GM21367 (cell line): ENCODE measurements around the gene SNX14.
"Not testable (repeated sequence)": the region's sequence is repeated elsewhere in the genome, so short reads cannot be mapped to it uniquely, and the experiment has no call there.

ENCODE experiments used
- ATAC-seq: cut with Tn5 transposase; IDR thresholded peaks from one replicate; pipeline ENCODE4 v1.9.1; 2021; ENCODE audit not compliant: unreplicated experiment

The SNX14 gene, protein sequence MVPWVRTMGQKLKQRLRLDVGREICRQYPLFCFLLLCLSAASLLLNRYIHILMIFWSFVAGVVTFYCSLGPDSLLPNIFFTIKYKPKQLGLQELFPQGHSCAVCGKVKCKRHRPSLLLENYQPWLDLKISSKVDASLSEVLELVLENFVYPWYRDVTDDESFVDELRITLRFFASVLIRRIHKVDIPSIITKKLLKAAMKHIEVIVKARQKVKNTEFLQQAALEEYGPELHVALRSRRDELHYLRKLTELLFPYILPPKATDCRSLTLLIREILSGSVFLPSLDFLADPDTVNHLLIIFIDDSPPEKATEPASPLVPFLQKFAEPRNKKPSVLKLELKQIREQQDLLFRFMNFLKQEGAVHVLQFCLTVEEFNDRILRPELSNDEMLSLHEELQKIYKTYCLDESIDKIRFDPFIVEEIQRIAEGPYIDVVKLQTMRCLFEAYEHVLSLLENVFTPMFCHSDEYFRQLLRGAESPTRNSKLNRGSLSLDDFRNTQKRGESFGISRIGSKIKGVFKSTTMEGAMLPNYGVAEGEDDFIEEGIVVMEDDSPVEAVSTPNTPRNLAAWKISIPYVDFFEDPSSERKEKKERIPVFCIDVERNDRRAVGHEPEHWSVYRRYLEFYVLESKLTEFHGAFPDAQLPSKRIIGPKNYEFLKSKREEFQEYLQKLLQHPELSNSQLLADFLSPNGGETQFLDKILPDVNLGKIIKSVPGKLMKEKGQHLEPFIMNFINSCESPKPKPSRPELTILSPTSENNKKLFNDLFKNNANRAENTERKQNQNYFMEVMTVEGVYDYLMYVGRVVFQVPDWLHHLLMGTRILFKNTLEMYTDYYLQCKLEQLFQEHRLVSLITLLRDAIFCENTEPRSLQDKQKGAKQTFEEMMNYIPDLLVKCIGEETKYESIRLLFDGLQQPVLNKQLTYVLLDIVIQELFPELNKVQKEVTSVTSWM

DNA sequence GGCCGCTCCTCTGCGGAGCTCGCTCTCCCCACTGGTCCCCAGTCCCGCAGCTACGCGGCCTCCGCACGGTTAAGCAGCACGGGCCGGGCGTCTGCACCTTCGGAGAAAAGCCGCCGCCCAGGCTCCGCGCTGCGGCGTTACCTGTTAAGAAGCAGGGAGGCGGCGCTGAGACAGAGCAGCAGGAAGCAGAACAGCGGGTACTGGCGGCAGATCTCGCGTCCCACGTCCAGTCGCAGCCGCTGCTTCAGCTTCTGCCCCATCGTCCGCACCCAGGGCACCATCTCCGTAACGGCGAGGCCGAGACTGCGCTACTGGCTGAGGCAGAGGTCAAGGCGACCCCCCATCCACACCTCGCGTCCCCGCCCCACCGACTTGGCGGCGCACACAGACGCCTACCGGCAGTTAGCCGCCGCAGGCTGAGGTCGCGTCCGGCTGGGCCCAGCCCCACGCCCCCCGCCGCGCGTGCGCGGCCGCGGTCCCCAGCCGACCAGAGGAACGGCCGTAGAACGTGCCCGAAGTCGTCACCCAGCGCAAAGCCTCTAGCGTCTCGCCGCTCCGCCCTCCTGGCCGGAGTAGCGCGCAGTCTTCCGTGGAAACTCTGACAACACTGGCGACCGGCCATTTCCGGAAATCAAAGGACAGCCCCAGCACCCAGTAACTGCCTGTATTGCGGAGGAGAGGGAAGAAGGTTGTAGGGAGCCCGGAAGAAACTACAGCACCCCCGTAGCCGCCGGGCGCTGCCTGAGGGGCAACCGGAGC, at the start of gene SNX14:
Gene SNX14, minus strand, starts transcription at position 421 of the 759 bp plus-strand sequence. Its CDS starts 140 bp downstream, at position 281.
- peak; percentile 90 for ATAC-seq

DNA sequence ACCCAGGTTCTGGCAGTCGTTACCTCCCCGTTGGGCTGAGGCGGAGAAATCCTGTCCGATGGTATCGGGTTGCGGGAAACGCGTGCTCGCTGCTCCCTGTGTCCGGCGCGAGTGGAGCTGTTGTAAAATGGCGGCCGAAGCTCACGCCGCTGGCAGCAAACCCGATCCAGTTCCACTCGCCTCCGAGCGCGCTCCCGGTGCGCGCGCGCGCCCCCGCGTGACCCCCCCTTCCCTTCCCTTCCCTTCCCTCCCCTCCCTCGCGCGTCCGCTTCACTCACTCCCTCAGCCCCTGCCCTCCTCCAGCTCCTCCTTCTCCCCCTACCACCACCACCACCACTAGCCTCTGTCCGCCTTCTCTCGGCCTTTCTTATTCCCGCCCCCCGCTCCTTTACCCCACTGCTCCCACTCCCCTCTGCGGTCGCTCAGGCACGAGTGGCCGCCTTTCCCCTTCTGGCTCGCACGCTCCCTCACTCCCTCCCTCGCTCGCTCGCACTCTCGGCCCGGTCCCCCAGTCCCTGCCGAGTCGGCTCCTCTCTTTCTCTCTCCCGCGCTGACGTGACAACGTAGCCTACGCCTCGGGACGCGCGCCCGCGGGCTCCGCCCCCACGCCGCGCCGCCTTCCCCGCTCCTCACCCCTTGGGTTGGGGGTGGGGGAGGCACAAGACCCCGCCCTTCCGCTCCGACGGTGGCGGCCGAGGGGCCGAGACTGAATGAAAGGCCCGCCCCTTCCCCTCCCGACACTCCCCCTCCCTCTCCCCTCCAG, 49.3 kb upstream of the SNX14 start, which contains the start of gene SYNCRIP:
Gene SYNCRIP, minus strand, starts transcription at position 113 of the 763 bp plus-strand sequence. CDS start 1,447 bp downstream, outside the sequence.
- peak; percentile 75 for ATAC-seq

DNA sequence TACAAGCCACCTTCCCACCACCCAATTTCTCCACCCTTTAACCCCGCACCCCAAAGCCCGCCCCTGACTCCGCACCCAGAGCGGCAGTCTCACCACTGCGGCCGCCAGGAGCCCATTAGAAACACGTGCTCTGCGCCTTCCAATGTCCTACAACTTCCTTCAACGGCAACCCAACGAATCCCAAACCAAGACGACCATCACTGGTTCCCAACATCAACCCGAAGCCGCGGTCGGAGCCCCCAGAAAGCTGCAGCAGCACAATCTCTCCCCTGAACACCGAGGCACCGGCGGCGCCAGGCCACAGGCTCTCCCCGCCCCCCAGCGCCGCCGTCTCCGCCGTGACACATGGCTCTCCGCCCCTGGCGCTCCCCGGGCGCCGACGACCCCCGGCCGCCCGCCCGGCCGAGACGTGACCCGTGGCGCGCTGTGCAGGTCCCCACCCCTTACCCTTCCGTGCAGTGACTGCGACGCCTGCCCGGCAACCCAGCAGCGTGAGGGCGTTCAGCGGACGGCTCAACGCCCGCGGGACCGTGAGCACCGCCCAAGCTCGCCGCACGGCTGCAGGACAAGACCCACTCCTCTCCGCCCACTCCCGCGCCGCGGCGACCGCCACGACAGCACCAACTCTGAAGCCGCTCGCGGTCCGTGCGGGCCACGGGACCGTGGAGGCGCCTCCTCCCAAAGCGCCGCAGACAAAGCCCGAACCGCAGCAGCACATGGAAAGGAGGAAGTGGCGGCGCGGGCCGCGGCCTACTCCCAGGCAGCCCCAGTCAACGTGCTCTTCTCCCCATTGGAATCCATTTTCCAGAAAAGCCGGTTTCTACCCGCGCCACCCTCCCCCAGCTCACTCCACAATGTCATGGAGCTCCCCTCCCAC, 48.5 kb upstream of the SNX14 start:
- no peak for ATAC-seq

DNA sequence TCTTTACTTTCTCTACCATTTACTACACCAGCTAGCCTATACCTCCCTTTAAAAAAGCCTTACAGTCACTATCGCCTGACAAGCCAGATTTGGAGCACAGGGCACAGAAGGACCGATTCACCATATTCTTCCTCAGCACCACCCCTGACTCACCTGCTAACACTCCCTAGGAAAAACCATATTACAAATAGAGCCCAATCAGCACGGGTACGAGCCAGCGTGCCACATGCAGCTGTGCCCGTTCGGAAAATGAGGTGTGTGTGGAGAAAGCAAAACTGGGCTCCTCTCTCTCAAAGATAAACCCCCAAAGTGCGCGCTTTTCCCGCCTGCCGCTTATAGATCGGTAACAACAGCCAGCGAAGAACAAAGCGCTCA, 47.9 kb upstream of the SNX14 start:
- no peak for ATAC-seq

DNA sequence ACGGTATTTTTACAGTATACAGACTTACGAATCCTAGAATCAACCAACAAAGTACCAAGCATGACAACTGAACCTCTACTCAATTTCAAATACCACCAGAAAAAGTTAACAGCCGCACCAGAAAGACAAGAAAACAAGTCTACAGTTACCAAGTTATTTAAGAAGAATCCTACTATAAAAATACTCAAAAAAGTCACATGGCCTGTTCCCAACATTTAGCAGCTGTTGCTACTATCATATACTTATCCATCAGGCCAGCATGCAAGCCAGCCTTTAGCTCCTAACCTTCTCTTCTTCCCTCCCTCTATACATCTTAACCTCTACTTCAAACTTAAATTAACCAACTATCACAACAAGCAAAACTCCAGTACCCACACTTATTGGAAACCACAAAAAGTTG, 47.2 kb upstream of the SNX14 start:
- ATAC-seq: no peak

DNA sequence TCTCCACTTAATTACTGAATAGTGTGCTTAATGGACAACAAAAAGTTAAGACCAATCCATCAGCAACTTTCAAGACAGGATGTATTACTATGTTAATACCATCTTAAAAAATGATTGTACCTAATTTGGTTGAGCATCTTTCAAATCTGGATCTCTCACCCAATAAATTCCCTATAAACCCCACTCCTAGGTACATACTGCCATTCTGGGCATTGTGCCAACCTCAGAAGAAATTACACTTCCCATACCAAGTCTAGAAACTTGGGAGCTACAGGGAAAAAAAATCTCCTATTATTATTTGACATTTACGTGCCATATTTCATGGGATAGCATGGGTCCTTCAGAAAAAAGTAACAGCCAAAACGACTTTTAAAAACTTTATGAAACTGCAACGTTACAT, 43.9 kb upstream of the SNX14 start:
- ATAC-seq: no peak

DNA sequence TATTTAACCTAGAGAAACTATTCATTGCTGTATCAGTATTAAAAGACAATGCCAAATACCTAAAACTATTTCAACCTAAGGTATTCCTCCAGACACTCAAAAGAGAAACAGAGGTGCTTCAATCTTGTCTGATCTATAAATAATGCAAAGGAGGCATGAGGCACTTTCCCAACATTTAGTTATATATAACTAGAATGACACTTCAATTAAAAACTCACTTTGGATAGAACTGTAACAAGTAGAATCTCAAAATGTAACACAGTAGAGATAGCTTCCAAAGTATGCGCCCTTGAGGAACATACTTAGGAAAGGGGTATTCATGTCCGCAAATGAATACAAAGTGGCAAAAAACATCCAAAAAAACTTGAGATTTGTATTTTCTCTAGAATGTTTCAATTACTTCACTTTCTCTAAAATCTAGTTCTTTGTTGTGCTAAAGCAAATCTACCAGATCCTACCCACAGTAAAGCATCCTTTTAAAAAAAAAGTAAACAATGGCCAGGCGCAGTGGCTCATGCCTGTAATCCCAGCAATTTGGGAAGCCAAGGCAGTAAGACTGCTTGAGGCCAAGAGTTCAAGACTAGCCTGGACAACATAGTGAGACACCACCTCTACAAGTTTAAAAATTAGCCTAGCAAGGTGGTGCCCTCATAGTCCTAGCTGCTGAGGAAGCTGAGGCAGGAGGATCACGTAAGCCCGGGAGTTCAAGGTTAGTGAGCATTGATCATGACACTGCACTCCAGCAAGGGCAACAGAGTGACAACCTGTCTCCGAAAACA, 38.7 kb upstream of the SNX14 start:
- ATAC-seq: no peak

DNA sequence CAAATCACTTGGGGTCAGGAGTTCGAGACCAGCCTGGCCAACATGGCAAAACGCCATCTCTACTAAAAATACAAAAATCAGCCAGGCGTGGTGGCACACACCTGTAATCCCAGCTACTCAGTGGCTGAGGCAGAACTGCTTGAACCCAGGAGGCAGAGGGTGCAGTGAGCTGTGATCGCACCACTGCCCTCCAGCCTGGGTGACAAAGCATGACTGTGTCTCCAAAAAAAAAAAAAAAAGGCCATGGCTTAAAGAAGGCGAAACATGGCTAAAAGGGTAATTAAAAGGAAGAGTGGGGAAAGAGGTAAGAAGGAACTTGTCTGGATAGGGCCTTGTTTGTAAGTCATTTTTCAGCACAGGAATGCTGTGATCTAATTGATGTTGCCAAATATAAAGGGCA, 37.5 kb upstream of the SNX14 start:
- not testable (repeated sequence) for ATAC-seq

DNA sequence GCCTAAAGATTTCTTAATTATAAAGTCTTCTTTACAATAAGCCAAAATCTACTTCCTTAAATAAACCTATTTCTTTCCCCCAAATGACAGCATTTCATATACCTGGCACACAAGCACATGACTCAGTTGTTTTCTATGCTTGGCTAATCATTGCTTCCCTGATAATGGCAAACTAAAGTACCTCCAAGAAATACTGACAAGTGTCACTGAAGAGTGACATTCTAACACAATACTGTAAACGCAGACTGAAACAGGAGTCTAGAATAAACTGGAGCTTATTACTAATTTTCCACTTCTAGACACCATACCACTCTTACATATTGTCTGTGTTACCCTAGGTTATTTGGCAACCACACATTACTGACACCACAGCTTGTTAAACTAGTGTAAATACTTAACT, 34.7 kb upstream of the SNX14 start:
- no peak for ATAC-seq

DNA sequence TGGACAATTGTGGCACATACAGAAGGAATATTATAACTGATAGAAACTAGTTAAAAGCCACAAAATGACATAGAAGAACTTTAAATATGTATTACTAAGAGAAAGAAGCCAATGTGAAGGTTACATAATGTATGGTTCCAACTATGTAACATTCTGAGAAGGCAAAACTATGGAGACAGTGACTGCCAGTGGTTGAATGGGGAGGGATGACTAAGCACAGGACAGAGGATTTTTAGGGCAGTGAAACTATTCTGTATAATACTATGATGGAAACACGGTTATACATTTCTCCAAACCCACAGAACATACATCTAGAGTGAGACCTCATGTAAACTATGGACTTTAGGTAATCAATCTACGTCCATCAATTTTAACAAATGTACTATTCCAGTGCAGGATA, 26.6 kb upstream of the SNX14 start:
- no peak for ATAC-seq

DNA sequence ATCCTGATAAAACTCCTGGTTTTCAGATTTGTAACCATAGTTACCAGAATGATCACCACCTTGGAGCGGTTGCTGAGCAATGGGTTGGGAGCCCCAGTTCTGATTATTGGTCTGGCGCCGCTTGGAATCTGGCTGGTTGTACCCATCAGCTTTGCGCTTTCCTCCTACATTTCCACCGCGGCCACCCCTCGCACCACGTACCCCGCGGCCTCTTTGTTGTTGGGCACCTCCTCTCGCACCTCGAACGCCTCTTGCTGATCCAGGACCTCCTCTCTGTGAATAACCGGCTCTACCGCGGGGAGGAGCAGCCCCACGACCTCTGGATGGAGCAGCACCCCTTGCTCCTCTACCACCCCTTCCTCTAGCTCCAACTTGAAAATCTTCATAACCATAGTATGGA, 21.1 kb upstream of the SNX14 start:
- no peak for ATAC-seq

DNA sequence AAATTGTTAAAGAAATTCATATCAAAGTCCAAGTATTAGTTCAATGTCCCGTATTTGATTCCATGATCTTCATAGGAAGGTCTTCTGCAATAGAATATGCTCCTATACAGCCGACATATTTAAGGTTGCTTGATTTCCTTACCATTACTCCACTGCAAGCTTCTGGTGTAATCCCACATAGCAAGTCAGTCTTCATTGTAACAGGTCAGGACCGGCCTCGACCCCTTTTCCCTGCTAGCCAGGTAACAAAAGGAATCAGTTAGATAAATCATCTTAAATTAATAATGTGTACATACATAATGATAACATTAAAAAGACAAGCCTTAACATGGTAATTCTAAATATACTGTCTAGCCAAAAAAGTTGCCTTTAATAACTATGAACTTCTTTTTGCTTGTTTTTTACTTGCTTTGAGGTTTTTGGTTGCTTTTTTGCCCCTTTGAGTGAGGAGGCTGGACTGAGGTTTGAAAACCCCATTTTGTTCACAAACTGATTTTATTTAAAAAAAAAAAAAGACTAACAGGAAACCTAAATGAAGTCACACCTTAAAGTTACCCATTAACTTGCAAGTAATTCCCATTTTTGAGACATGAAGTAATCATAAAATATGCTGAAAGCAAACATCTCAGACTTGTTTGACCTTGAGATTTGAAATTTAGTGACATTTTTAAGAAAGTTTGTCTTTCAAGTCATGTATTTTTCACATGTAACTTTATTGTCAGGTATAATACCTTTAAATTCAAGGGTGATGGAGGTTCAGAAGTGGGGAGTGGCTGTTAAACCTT, 19.2 kb upstream of the SNX14 start:
- no peak for ATAC-seq

DNA sequence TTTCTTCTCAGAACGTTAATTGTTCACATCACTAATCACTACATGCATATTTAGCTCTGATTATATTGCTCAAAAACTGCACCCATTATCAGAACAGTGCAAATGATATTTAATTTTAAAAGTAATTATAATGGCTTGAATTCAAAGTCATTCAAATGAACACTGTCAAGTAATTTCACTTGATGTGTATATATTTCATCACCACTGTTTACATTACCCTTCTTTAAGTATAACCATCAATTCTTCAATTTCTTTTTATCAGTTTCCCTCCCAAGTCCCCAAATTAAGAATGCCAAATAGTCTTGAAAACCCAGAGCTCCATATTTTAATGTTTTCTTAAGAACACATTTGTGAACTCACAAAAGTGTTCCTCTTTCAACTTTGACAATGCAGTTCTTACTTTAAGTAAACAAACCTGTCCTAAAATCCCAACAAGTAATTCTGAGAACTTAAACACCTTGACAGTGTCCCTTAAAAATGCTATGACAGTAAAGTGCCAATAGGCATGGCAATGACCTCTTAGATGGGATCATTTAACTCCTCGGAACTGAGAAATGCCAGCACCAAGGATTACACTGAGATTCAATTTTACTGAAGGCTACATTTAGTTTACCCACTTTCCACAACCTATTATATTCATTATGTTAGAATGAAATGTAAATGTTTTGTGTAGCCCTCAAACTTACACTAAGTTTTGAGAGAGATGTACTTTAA, 16.7 kb upstream of the SNX14 start:
- ATAC-seq: no peak

DNA sequence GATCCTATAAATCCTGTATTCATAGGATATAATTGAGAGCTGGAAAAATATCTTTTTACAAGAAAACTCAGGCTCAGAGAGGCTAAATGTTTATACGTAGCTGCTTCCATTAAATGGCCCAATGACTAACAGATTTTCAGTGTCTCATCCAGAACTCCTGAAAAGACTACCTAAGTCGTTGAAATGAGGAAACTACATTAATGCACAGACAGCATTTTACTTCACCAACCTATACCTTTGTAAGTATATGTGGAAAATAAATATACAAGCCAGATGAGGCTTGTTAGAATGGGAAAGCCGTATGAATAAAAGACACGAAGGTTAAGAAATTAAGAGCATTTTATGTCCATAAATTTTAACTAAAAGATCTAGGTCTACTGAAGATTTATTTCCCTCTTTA, 8.4 kb upstream of the SNX14 start:
- no peak for ATAC-seq

DNA sequence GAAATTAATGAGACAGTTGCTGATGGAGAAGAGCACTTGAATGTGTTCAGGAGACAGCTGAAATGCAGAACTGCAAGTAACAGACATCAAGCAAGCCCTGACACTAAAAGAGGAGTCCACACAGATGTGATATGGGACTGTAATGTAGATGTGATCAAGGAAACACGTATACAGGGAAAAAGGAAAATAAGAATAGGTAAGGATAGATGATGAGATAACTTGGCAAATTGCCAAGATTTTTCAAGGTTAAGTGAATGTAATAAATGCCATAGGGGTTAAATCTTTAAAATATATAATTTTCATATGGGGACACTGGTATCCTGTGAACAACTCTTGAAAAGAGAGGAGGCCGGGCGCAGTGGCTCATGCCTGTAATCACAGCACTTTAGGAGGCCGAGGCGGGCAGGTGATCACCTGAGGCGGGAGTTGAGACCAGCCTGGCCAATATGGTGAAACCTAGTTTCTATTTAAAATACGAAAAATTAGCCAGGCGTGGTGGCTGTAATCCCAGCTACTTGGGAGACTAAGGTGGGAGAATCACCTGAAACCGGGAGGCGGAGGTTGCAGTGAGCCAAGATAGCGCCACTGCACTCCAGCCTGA, 7.2 kb upstream of the SNX14 start:
- no peak for ATAC-seq

DNA sequence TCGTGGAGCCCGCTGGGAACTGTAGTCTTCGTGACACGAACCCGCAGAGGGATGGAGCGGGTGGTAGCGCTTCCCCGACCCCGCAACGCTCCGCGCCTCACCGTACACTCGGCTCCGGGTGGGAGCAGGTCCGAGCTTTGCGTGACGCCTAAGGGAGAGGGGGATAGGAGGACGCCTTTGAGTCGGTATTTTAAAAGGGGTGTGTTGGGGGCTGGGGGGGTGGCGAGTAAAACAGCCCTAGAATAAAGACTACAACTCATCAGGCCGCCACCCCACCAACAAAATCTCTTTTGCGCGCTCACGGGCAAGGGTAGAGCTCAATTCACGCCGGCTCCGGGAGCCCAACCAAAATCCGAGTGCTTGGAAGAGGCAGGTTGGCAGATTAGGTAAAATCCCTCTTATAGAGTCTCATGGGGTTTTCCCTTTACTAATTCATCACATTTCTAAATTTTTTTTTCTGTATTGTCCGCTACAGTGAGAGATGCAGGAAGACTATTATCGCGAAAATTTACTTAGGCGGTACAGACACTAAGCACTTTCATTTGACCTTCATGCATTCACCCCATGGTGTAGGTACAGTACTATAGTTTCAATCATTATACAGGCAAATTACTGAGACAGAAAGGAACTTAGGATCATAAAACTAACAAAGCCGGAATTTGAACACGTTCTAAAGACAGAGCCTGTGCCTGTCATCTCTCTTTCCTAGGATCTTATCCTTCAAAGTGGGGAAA, 706 bp upstream of the SNX14 start:
- ATAC-seq: peak; percentile 2
